Measurements from ENCODE around the gene CABYR. TPM values are rescaled to one million over a fixed set of nuclear protein-coding genes. Genes with fewer than 3 reads are reported as not detected.

Gene CABYR
- total and polyA plus RNA-seq, 2 of the 13 experiments (the other 11 are each of a cell fraction or from before 2014, with no cell fraction given) = 0.71 to 0.88 TPM

DNA sequence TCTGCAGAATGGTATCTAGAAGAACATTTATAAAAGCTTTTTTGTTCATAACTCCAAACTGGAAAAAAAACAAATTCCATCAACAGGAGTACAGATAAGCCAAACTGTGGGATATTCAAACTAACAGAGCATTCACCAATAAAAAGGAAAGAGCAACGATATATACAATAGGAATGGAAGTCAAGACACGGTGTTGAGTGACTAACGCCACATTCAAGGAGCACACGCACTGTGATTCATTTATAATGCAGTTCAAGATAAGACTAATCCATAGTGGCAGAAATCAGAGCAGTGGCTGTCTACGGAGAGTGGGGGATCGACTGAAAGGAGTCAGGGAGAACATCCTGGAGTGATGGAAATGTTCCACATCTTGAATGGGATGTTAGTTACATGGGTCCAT is 70.7 kb downstream of the CABYR start:
- Histone ChIP-seq H2AFZ (ENCODE audit: low read length) (no peak overlapping the region), H3K9ac (ENCODE audit: insufficient read depth, low read depth, low read length) (no peak overlapping the region), H3K27ac (ENCODE audit: extremely low read length, insufficient read depth, low read length) (no peak overlapping the region), H3K4me2 (ENCODE audit: low read depth, low read length) (no peak overlapping the region), H3K27me3 (ENCODE audit: control insufficient read depth in 1 of 2, insufficient read depth in 2 of 2, low read length in 2 of 2) (no peaks in the 10 kb centered on the region; a peak in 1 of 5 replicates), H3K36me3 (replicated peaks in 1 of 2; ENCODE audit: control insufficient read depth in 1 of 2, insufficient read depth in 2 of 2, low read length in 2 of 2) (no peaks in the 10 kb centered on the region), H3K79me2 (ENCODE audit: insufficient read depth, low read length) (no peaks in the 10 kb centered on the region), H3K9me3 (ENCODE audit: low read length) (no peaks in the 10 kb centered on the region), H4K20me1 (ENCODE audit: insufficient read depth, low read length) (no peaks in the 10 kb centered on the region), H3K4me1 (ENCODE audit: insufficient read depth, low read length) (no peaks in the 10 kb centered on the region; the same call in 1 of the 2 replicates), H3K4me3 (replicated peaks in 1 of 3; ENCODE audit: insufficient read depth in 1 of 3, low read depth in 2 of 3, low read length in 3 of 3) (no peak overlapping the region)
- no peak for TF ChIP-seq ZNF263 (CRISPR knock-in tag; IDR thresholded peaks at IDR 0.05)
- no peak for TF ChIP-seq RFX5 (IDR thresholded peaks at IDR 0.05; ENCODE audit: low read depth, low read length)
- TF ChIP-seq CCAR2 (optimal IDR thresholded peaks at IDR 0.05; ENCODE audit: low read depth, low read length) = no peak
- TF ChIP-seq, protein P1, sequence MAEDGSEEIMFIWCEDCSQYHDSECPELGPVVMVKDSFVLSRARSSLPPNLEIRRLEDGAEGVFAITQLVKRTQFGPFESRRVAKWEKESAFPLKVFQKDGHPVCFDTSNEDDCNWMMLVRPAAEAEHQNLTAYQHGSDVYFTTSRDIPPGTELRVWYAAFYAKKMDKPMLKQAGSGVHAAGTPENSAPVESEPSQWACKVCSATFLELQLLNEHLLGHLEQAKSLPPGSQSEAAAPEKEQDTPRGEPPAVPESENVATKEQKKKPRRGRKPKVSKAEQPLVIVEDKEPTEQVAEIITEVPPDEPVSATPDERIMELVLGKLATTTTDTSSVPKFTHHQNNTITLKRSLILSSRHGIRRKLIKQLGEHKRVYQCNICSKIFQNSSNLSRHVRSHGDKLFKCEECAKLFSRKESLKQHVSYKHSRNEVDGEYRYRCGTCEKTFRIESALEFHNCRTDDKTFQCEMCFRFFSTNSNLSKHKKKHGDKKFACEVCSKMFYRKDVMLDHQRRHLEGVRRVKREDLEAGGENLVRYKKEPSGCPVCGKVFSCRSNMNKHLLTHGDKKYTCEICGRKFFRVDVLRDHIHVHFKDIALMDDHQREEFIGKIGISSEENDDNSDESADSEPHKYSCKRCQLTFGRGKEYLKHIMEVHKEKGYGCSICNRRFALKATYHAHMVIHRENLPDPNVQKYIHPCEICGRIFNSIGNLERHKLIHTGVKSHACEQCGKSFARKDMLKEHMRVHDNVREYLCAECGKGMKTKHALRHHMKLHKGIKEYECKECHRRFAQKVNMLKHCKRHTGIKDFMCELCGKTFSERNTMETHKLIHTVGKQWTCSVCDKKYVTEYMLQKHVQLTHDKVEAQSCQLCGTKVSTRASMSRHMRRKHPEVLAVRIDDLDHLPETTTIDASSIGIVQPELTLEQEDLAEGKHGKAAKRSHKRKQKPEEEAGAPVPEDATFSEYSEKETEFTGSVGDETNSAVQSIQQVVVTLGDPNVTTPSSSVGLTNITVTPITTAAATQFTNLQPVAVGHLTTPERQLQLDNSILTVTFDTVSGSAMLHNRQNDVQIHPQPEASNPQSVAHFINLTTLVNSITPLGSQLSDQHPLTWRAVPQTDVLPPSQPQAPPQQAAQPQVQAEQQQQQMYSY (CRISPR knock-in tag; IDR thresholded peaks at IDR 0.05) = no peak
- TF ChIP-seq NFE2L1 (CRISPR knock-in tag; IDR thresholded peaks at IDR 0.05; ENCODE audit: borderline replicate concordance) = no peak
- no peak for FAIRE-seq
- ChIA-PET POLR2A (no interaction called here), CTCF (ENCODE audit: low intra/inter-chr PET ratio, low total read pairs) (no interaction called here)
- 31% methylated on average over 6 of the region's 6 CpGs for WGBS (ENCODE audit: low lambda C conversion rate)
- no TSS peak for BruUV-seq (replicated peaks)
- DNase-seq (ENCODE audit: low spot score) = no peak
- intact Hi-C loops (cut with micrococcal nuclease; ENCODE audit: unreplicated experiment) (no loop called here), in situ Hi-C loops (cut with HindIII; ENCODE audit: extremely low pct_ligation_motif_present, low pct_unique_long_range_greater_than_20kb) (no loop called here)
- ATAC-seq = no peak

Small RNA genes within 50 kb of the gene (small RNA-seq; reads per million reads assigned to genes)
- 0 reads per million in 3 experiments for gene RF00017 (ENCODE audit: insufficient read depth in 2 of 3, insufficient read length in 3 of 3, low read depth in 2 of 3, low replicate concordance in 1 of 3)
- gene RNA5SP452 (ENCODE audit: insufficient read depth in 2 of 3, insufficient read length in 3 of 3, low read depth in 2 of 3, low replicate concordance in 1 of 3) = 0 reads per million in 3 experiments
- 0 reads per million in 3 experiments for gene RNU5A-6P (ENCODE audit: insufficient read depth in 2 of 3, insufficient read length in 3 of 3, low read depth in 2 of 3, low replicate concordance in 1 of 3)

Other genes with a start within 250 kb of the CABYR start
- gene TTC39C, start 124.3 kb upstream of the CABYR start, total RNA-seq (2016; rRNA removed; fragmentation: Illumina TruSeq; extraction: Trizol) = 25.9 and 28.1 TPM in 2 replicates
- 14.9 and 19.1 TPM in 2 replicates for gene TTC39C, start 124.3 kb upstream of the CABYR start, polyA plus RNA-seq (2011; rRNA removed)

All from HepG2 (cell line).